Ascending aorta (tissue), 2 donors: ENCODE data around the gene CR1. TPM values are rescaled to one million over a fixed set of nuclear protein-coding genes. Genes with fewer than 3 reads are reported as not detected.
A peak's percentile ranks its signal among the peaks of the same experiment; 100 is the strongest.
"Not testable (repeated sequence)": the region's sequence is repeated elsewhere in the genome, so short reads cannot be mapped to it uniquely, and the experiment has no call there.

ENCODE experiments used
- DNase-seq, 2 donors: peaks; one replicate each; pipeline ENCODE4 v3.0.0-alpha.2; 2019; ENCODE audit warnings: low spot score in 2 of 2
- H3K27ac ChIP-seq, 2 donors: fragments of 200-600 bp; sonication (generic); one replicate each; pipeline ENCODE4 v1.5.1; 2016 to 2017; ENCODE audit warnings: mild to moderate bottlenecking in 1 of 2
- H3K27me3 ChIP-seq: fragments of 200-600 bp; sonication (generic); one replicate; pipeline ENCODE4 v1.5.1; 2017
- H3K36me3 ChIP-seq, 2 donors: fragments of 200-600 bp; sonication (generic); one replicate each; pipeline ENCODE4 v1.5.1; 2016
- H3K4me1 ChIP-seq, 2 donors: fragments of 200-600 bp; sonication (generic); one replicate each; pipeline ENCODE4 v1.5.1; 2016 to 2017; ENCODE audit warnings: mild to moderate bottlenecking in 1 of 2
- H3K4me3 ChIP-seq, 2 donors: fragments of 200-600 bp; sonication (generic); one replicate each; pipeline ENCODE4 v1.5.1; 2016 to 2017; ENCODE audit warnings: mild to moderate bottlenecking in 1 of 2
- H3K9me3 ChIP-seq, 2 donors: fragments of 200-600 bp; sonication (generic); one replicate each; pipeline ENCODE4 v1.5.1; 2016
- CTCF ChIP-seq, 3 experiments: fragments of 200-600 bp in 2 of 3; fragments of 450-650 bp in 1 of 3; sonication (generic) in 2 of 3; IDR thresholded peaks; one replicate each; pipeline ENCODE4 v1.5.1; 2016 to 2019; ENCODE audit warnings: antibody characterized with exemption in 3 of 3, mild to moderate bottlenecking in 1 of 3, moderate library complexity in 1 of 3
- intact Hi-C: fragments of 100-400 bp; cut with DNase I; formaldehyde crosslinking; loops from one replicate; pipeline ENCODE4 v1.15.1; 2023
- total RNA-seq: library from RNA; depleted of rRNA; stranded (reverse); fragments of >200 nt; gene quantifications from one replicate; pipeline ENCODE4 v1.1.0, GENCODE V29; 2016

CR1 gene
- total RNA-seq, 1 donor from 2014 or later, result 8.4 TPM

GRCh38 chr1:207639362-207639761 lies 143.4 kb downstream of the CR1 start:
- H3K27ac ChIP-seq, DNase-seq, H3K4me3 ChIP-seq, H3K36me3 ChIP-seq, H3K9me3 ChIP-seq, H3K27me3 ChIP-seq, intact Hi-C loops, H3K4me1 ChIP-seq: not testable (repeated sequence)

- no peak for TF ChIP-seq CTCF (IDR thresholded peaks at IDR 0.05)
- no peaks in the 10 kb centered on the region for H3K36me3 ChIP-seq
- H3K9me3 ChIP-seq, result no peaks in the 10 kb centered on the region
- no peak for DNase-seq
- peaks cover 0 to 3% of the 10 kb centered on the region in 2 donors for H3K4me1 ChIP-seq
- H3K4me3 ChIP-seq, result peak overlapping the region; percentile 56 to 65
- no peaks in the 10 kb centered on the region for H3K27me3 ChIP-seq
- no peak overlapping the region for H3K27ac ChIP-seq
- intact Hi-C loops, result no loop called here
Measured at GRCh38 chr1:207644166-207644851, 148.4 kb downstream of the CR1 start.

GRCh38 chr1:207644852-207645634 lies 149.1 kb downstream of the CR1 start, which contains the start of gene CR1L:
Gene CR1L (plus strand): TSS chr1:207645133. CDS start chr1:207645234, 101 bp downstream.
- DNase-seq, result peak; percentile 43 to 88
- no peaks in the 10 kb centered on the region for H3K27me3 ChIP-seq
- H3K4me1 ChIP-seq, result peaks cover 0 to 3% of the 10 kb centered on the region in 2 donors
- intact Hi-C loops, result no loop called here
- TF ChIP-seq CTCF (IDR thresholded peaks at IDR 0.05), result no peak
- H3K9me3 ChIP-seq, result no peaks in the 10 kb centered on the region
- H3K27ac ChIP-seq, result no peak within 1 kb of the TSS
- H3K36me3 ChIP-seq, result no peaks in the 10 kb centered on the region
- peak within 1 kb of the TSS; percentile 56 to 65 for H3K4me3 ChIP-seq

GRCh38 chr1:207645635-207646081 lies 149.7 kb downstream of the CR1 start:
- intact Hi-C loops, result no loop called here
- no peak for TF ChIP-seq CTCF (IDR thresholded peaks at IDR 0.05)
- DNase-seq, result no peak
- H3K27me3 ChIP-seq, result no peaks in the 10 kb centered on the region
- H3K36me3 ChIP-seq, result no peaks in the 10 kb centered on the region
- H3K4me3 ChIP-seq, result peak overlapping the region; percentile 56 to 65
- no peak overlapping the region for H3K27ac ChIP-seq
- H3K9me3 ChIP-seq, result no peaks in the 10 kb centered on the region
- peaks cover 0 to 3% of the 10 kb centered on the region in 2 donors for H3K4me1 ChIP-seq

- DNase-seq, result no peak
- H3K36me3 ChIP-seq, result no peaks in the 10 kb centered on the region
- intact Hi-C loops, result no loop called here
- no peak overlapping the region for H3K4me3 ChIP-seq
- no peak for TF ChIP-seq CTCF (IDR thresholded peaks at IDR 0.05)
- H3K4me1 ChIP-seq, result peaks cover 0 to 3% of the 10 kb centered on the region in 2 donors
- no peaks in the 10 kb centered on the region for H3K27me3 ChIP-seq
- no peak overlapping the region for H3K27ac ChIP-seq
- H3K9me3 ChIP-seq, result no peaks in the 10 kb centered on the region
Measured at GRCh38 chr1:207646171-207646570, 150.2 kb downstream of the CR1 start.
